ENCODE results near the gene TAF4. TPM values are rescaled to one million over a fixed set of nuclear protein-coding genes. Genes with fewer than 3 reads are reported as not detected.
"Not testable (repeated sequence)": the region's sequence is repeated elsewhere in the genome, so short reads cannot be mapped to it uniquely, and the experiment has no call there.

TAF4 gene
- total RNA-seq, 2 experiments from 2014 or later, result 20.7 to 21.2 TPM

- ChIA-PET POLR2A (no interaction called here), CTCF (no interaction called here)
Observed at GRCh38 chr20:61972636-61973508, 92.8 kb downstream of the TAF4 start.

GRCh38 chr20:61971595-61971994, 94.1 kb downstream of the TAF4 start:
- CTCF ChIA-PET, POLR2A ChIA-PET: not testable (repeated sequence)

DNA sequence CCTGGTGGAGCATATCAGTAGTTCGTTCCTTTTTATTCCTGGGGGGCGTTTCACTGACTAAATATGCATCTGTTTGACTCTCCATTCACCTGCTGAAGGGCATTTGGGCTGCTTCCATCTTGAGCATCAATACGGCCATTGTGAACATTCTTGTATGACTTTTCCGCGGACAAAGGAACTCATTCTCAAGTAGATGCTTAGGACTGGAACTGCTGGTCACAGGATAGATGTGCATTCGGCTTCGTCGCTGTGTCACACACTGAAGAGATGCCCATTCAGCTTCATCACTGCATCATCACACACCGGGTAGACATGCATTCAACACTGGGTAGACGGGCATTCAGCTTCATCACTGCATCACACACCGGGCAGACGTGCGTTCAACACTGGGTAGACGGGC, 95.3 kb downstream of the TAF4 start:
- ChIA-PET CTCF (no interaction called here), POLR2A (no interaction called here)

GRCh38 chr20:61969806-61970205, 95.9 kb downstream of the TAF4 start:
- CTCF ChIA-PET, result no interaction called here
- POLR2A ChIA-PET, result no interaction called here

DNA sequence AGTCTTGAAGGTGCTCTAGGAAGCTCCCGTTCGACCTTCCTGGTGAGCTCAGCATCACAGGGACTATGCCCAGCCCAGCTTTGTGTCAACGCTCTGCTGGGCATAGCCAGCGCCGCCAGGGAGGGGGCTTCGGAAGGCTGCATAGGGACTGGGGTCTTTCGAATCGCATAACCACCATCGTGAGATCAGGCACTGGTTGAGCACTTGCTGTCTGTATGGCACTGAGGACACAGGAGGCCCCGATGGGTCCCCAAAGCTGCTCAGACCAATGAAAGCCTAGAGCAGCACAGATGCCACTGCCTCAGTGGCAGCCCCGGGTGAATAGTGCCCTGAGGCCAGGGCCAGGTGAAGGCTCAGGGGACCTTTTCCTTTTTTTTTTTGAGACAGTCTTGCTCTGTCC, 96.7 kb downstream of the TAF4 start:
- ChIA-PET CTCF (no interaction called here), POLR2A (no interaction called here)

DNA sequence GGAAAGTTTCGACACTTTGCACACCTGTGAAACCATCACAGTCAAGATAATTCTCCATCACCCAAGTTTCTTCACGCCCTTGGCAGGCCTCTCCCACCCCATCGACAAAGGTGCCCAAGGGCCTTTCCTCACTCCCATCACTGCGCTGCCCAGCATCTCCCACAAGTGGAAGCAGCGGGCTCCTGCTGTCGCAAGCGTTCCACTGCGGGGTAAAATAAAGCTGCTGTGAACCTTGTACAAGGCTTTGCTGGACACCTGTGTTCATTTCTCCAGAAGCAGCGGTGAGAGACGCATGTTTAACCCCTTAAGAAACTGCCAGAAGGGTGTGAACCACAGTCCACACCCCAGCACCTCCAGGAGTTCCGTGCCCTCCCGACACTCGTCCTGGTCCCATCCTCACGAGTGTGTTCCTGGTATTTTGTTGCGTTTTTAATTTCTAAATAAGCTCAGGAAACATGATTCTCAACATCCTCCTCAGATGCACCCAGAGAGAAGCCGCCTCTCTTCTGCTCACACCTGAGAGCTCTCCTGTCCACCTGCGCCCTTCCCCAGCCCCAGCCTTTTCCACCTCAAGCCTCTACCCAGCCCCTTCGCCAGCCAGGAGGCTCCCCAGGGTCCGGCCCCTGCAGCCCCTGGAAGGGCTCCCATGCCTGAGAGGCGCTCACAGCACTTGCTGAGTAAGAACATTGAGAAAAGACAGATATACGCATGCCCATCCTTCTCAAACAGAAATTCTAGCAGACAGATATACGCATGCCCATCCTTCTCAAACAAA, 97.5 kb downstream of the TAF4 start:
- POLR2A ChIA-PET, result no interaction called here
- CTCF ChIA-PET, result no interaction called here

- POLR2A ChIA-PET, result no interaction called here
- CTCF ChIA-PET, result no interaction called here
Observed at GRCh38 chr20:61967300-61967699, 98.4 kb downstream of the TAF4 start.

DNA sequence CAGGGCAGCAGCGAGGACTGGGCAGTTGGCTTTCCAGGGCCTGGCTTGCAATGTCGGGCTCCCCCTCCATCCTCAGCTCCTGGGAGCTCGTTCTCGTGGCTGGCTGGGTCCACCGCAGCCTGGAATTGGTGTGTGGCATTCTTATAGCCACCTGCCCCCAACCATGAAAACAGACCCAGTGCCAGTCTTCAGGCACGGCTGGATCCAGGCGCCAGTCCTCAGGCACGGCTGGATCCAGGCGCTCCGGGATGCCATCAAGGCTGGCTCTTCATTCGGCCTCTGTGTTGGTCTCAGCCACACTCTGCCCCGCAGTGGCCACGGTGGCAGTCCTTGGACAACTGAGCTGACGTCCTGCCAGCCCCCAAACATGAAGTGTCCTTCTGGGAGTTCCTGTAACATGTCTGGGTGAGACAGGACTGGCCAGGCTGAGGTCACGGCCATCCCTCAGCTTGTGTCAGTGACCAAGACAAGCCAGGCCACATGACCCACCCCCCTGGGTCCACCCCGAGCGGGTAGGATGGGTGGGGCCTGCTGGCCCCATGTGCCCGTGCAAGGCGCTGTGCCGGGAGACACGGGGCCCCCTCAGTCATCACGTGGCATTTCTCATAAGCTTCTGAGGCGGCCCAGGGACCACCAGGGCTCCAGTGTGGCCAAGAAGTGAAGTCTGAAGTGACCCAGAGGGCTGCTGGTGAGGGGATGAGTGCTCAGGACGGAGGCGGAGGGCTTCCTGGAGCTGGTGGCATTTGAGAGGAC, 99.0 kb downstream of the TAF4 start:
- ChIA-PET CTCF (no interaction called here), POLR2A (no interaction called here)

GRCh38 chr20:61965606-61966491, 99.8 kb downstream of the TAF4 start:
- ChIA-PET CTCF (no interaction called here), POLR2A (no interaction called here)

- CTCF ChIA-PET, result no interaction called here
Observed at GRCh38 chr20:61964675-61965605, 100.7 kb downstream of the TAF4 start.

GRCh38 chr20:61963885-61964674, 101.6 kb downstream of the TAF4 start:
- CTCF ChIA-PET, result no interaction called here
- POLR2A ChIA-PET, result no interaction called here

More at GRCh38 chr20:61964675-61965605, 100.7 kb downstream of the TAF4 start:
- POLR2A ChIA-PET, result no interaction called here

GRCh38 chr20:61963149-61963548, 102.5 kb downstream of the TAF4 start:
- CTCF ChIA-PET, result no interaction called here
- POLR2A ChIA-PET, result no interaction called here

DNA sequence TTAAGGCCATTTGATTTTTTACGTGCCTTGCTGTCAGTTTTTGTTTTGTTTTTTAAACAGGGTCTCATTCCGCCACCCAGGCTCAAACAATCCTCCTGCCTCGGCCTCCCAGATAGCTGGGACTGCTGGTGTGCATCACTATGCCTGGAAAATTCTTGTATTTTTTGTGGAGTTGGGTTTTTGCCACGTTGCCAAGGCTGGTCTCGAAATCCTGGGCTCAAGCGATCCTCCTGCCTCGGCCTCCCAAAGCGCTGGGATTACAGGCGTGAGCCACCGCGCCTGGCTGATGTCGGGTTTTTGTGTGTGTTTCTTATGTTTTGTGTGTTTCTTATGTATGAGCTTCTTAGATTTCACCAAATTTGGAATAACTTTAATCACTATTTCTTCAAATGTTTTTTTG, 104.8 kb downstream of the TAF4 start:
- CTCF ChIA-PET, result no interaction called here
- POLR2A ChIA-PET, result no interaction called here

DNA sequence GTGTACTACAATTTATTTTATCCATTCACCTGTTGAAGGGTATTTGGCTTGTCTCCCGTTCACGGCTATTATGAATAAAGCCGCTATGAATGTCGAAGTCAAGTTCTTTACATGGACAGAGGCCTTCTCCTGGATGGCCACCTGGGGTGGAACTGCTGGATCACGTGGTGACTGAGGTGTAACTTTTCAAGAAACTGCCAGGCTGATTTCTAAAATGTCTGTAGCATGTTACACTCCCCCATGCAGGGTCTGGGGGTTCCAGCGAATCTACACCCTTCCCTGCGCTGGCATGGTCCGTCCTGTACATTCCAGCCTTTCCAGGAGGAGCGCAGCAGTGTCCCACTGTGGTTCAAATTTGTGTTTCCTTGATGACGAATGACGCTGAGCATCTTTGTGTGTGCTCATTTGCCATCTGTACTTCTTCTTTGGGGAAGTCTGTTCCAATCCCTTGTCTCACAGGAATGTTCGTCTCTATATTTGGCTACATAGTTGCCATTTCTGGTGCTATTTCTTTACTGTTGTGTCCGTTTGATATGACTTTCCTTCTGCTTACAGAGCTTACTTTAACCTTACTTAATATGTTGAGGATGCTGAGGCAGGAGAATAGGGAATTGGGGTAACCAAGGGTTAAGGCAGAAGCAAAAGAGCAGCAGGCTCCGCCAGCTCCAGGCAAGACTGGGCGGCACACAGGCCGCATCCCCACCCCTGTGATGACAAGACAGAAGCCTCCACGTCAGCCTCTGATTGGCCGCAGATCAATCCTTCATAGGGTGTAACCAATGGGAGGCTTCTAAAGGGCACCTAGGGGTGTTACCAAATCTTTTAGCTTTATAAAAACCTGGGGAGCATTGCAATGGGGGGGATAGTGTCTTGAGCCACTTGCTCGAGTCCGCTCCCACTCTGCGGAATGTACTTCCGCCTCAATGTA, 106.6 kb downstream of the TAF4 start:
- ChIA-PET CTCF (no interaction called here), POLR2A (no interaction called here)

- CTCF ChIA-PET, result no interaction called here
- POLR2A ChIA-PET, result no interaction called here
Observed at GRCh38 chr20:61957961-61958715, 107.5 kb downstream of the TAF4 start.
